CD4-positive, alpha-beta memory T cell (primary cell): ENCODE data around the gene TTC7B. TPM values are rescaled to one million over a fixed set of nuclear protein-coding genes. Genes with fewer than 3 reads are reported as not detected.

ENCODE experiments used
- CTCF ChIA-PET: fragments of 350-600 bp; sonication (Branson Sonifier 250); formaldehyde crosslinking; loops from one replicate; lab custom pipeline; 2021; ENCODE audit warnings: inconsistent platforms; ENCODE audit not compliant: partially characterized antibody; lab: Charles Lee
- POLR2A ChIA-PET: fragments of 350-600 bp; sonication (Branson Sonifier 250); formaldehyde crosslinking; loops from one replicate; lab custom pipeline; 2021; ENCODE audit not compliant: partially characterized antibody; lab: Charles Lee
- DNase-seq, 5 donors: peaks; one replicate each; pipeline versions ENCODE4 v3.0.0 to v3.0.0-alpha.2; 2020 to 2022; ENCODE audit warnings: mixed read lengths in 1 of 5
- H3K27ac ChIP-seq: one replicate; pipeline ENCODE4 v1.7.0; 2013; ENCODE audit warnings: low read depth, low read length
- H3K27me3 ChIP-seq: 2 replicates; pipeline ENCODE4 v1.7.0; 2013; ENCODE audit warnings: mild to moderate bottlenecking, low read length, moderate library complexity; ENCODE audit not compliant: insufficient read depth
- H3K36me3 ChIP-seq: 2 replicates; pipeline ENCODE4 v1.7.0; 2013; ENCODE audit warnings: mild to moderate bottlenecking, low read length, moderate library complexity; ENCODE audit not compliant: insufficient read depth
- H3K4me1 ChIP-seq: 2 replicates; pipeline ENCODE4 v1.7.0; 2013; ENCODE audit warnings: mild to moderate bottlenecking, low read length, moderate library complexity; ENCODE audit not compliant: insufficient read depth
- H3K4me3 ChIP-seq, 2 donors: one replicate each; pipeline ENCODE4 v1.7.0; 2013; ENCODE audit warnings: low read length in 2 of 2, mild to moderate bottlenecking in 1 of 2
- H3K9me3 ChIP-seq, 2 donors: one replicate each; pipeline ENCODE4 v1.7.0; 2013; ENCODE audit warnings: low read length in 2 of 2, control low read depth in 1 of 2; ENCODE audit not compliant: control insufficient read depth in 1 of 2
- H3K27ac Mint-ChIP-seq, 7 donors: one replicate each; pipeline ENCODE4 v1.8.0; 2020 to 2021; ENCODE audit warnings: mixed read lengths in 7 of 7, mild to moderate bottlenecking in 6 of 7, inconsistent platforms in 3 of 7, moderate library complexity in 3 of 7
- H3K27me3 Mint-ChIP-seq, 2 donors: one replicate each; pipeline ENCODE4 v1.8.0; 2020 to 2021; ENCODE audit warnings: mixed read lengths in 2 of 2
- H3K36me3 Mint-ChIP-seq, 2 donors: one replicate each; pipeline ENCODE4 v1.8.0; 2020 to 2021; ENCODE audit warnings: mixed read lengths in 2 of 2, inconsistent platforms in 1 of 2, mild to moderate bottlenecking in 1 of 2
- H3K4me1 Mint-ChIP-seq, 4 donors: one replicate each; pipeline ENCODE4 v1.8.0; 2020 to 2021; ENCODE audit warnings: mixed read lengths in 4 of 4, mild to moderate bottlenecking in 1 of 4
- H3K4me3 Mint-ChIP-seq, 8 donors: one replicate each; pipeline ENCODE4 v1.8.0; 2020 to 2021; ENCODE audit warnings: mixed read lengths in 8 of 8, mild to moderate bottlenecking in 7 of 8, moderate library complexity in 6 of 8, inconsistent platforms in 3 of 8
- H3K9me3 Mint-ChIP-seq, 8 donors: one replicate each; pipeline ENCODE4 v1.8.0; 2020 to 2021; ENCODE audit warnings: mixed read lengths in 8 of 8, mild to moderate bottlenecking in 5 of 8, inconsistent platforms in 3 of 8, moderate library complexity in 1 of 8
- intact Hi-C: fragments of 100-400 bp; cut with micrococcal nuclease; formaldehyde crosslinking; loops from one replicate; pipeline ENCODE4 v1.15.1; 2023
- polyA plus RNA-seq, 2 donors: library from polyadenylated mRNA; unstranded; fragments of 300-500 nt; fragmentation: Illumina TruSeq; gene quantifications; one replicate each; pipeline ENCODE4 v1.2.3, GENCODE V29; 2021
- total RNA-seq, 2 experiments: library from RNA; stranded (reverse); gene quantifications; one replicate each; pipeline ENCODE4 v1.2.3, GENCODE V29; 2021

The TTC7B gene
- total and polyA plus RNA-seq, 4 experiments from 2014 or later, result 0.30 to 1.9 (median 1.5) TPM; not detected in 1

DNA sequence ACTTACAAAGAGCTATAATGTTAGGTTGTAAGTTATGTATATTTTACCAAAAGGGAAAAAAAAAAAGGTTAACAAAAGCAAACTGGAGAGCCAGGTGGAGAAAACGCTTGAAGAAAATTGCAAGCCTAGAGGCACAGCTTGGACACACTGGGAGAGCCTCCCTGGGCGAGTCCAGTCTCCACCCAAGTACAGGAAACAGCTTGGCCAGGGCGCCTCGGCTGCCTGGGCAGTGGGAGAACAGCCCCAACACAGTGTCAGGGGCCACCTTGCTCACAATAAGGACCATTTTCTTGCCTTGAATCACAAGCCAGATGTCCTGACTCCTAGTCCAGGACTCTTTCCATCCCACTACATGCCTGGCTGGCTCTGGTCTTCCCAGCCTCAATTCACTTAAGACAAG is 33.3 kb downstream of the TTC7B start:
- intact Hi-C loops, result no loop called here
- H3K4me3 ChIP-seq, result no peak overlapping the region
- H3K4me1 ChIP-seq, result no peaks in the 10 kb centered on the region
- no peak overlapping the region for H3K27ac Mint-ChIP-seq
- H3K36me3 ChIP-seq, result no peaks in the 10 kb centered on the region
- no peaks in the 10 kb centered on the region for H3K27me3 Mint-ChIP-seq
- no peaks in the 10 kb centered on the region for H3K9me3 Mint-ChIP-seq
- H3K9me3 ChIP-seq, result no peaks in the 10 kb centered on the region
- CTCF ChIA-PET, result no interaction called here
- H3K4me1 Mint-ChIP-seq, result no peaks in the 10 kb centered on the region
- no peak overlapping the region for H3K27ac ChIP-seq
- POLR2A ChIA-PET, result no interaction called here
- no peak for DNase-seq
- no peaks in the 10 kb centered on the region for H3K36me3 Mint-ChIP-seq
- no peak overlapping the region for H3K4me3 Mint-ChIP-seq
- H3K27me3 ChIP-seq, result no peaks in the 10 kb centered on the region

DNA sequence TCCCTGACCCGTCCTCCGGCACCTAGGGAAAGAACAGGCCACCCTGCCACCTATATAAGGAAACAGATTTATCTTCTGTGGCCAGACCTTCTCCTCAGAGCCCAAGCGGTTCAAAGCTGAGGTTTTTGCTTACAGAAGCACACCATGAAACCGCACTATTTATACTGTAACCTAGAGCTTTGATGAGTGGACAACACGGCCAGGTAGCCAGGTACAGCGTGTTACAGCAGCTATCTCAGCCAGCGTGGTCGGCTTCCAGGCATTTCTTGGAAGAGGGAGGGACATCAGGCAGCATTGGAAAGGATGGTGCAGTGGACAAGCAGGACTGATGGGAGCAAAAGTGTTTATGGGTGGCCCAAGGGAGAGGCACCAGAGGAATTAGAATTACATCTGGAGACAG is 34.4 kb downstream of the TTC7B start:
- no peaks in the 10 kb centered on the region for H3K9me3 Mint-ChIP-seq

DNA sequence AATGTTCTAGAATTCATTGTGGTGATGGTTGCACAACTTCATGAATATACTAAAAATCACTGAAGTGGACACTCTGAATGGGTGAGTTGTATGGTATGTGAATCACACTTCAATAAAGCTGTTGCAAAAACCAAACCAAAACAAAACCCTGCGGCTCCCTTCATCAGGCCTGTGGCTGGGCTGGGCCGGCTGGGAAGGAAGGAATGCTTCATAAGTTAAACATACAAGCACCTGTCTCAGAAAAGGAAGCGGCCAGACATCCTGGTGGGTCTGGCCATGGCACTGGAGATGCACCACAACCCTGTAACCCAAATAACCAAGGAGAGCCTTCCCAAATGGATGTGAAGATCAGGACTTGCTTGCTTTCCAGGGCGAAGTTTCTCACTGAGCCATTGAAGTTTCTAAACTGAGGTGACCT is 34.9 kb downstream of the TTC7B start:
- POLR2A ChIA-PET, result no interaction called here
- no peaks in the 10 kb centered on the region for H3K9me3 ChIP-seq

More for the DNA sequence above, 34.4 kb downstream of the TTC7B start:
- intact Hi-C loops, result no loop called here
- no peaks in the 10 kb centered on the region for H3K9me3 ChIP-seq
- H3K27me3 ChIP-seq, result no peaks in the 10 kb centered on the region
- H3K27ac ChIP-seq, result no peak overlapping the region
- no peak overlapping the region for H3K27ac Mint-ChIP-seq
- no peaks in the 10 kb centered on the region for H3K36me3 Mint-ChIP-seq
- no peaks in the 10 kb centered on the region for H3K4me1 ChIP-seq
- no peaks in the 10 kb centered on the region for H3K27me3 Mint-ChIP-seq
- CTCF ChIA-PET, result no interaction called here
- H3K4me3 Mint-ChIP-seq, result peak overlapping the region in 1 of 8 donors; percentile 49
- H3K4me1 Mint-ChIP-seq, result no peaks in the 10 kb centered on the region
- POLR2A ChIA-PET, result no interaction called here
- no peak overlapping the region for H3K4me3 ChIP-seq
- no peaks in the 10 kb centered on the region for H3K36me3 ChIP-seq
- no peak for DNase-seq

DNA sequence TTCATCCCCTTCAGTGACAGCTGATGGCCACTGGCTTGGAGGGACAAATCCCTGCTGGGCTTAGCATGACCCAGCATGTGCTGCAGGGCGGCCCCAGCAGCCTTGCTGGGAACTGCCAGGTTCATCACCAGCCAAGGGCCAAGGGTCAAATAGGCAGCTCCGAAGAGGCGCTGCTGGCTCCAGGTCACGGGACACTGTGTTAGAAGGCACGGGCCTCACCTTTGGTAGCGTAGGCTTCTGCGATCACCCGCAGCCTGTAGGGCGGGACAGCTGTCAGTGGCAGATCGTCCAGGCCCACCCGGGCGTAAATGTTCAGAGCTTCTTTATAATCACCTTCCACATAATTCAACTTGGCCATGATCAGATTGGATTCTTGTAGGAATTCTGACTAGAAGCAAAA is 35.7 kb downstream of the TTC7B start:
- no peak overlapping the region for H3K27ac Mint-ChIP-seq
- DNase-seq, result no peak
- intact Hi-C loops, result no loop called here
- ChIA-PET POLR2A (no interaction called here), CTCF (no interaction called here)
- no peaks in the 10 kb centered on the region for H3K9me3 ChIP-seq
- H3K27ac ChIP-seq, result no peak overlapping the region
- H3K4me3 Mint-ChIP-seq, result no peak overlapping the region
- no peaks in the 10 kb centered on the region for H3K27me3 ChIP-seq
- H3K36me3 Mint-ChIP-seq, result no peaks in the 10 kb centered on the region
- H3K27me3 Mint-ChIP-seq, result no peaks in the 10 kb centered on the region
- H3K9me3 Mint-ChIP-seq, result no peaks in the 10 kb centered on the region
- H3K4me1 Mint-ChIP-seq, result no peaks in the 10 kb centered on the region
- H3K4me3 ChIP-seq, result no peak overlapping the region
- H3K4me1 ChIP-seq, result no peaks in the 10 kb centered on the region
- H3K36me3 ChIP-seq, result no peaks in the 10 kb centered on the region

More for the DNA sequence above, 34.9 kb downstream of the TTC7B start:
- Mint-ChIP-seq H3K27me3 (no peaks in the 10 kb centered on the region), H3K9me3 (no peaks in the 10 kb centered on the region), H3K27ac (no peak overlapping the region), H3K4me3 (no peak overlapping the region), H3K4me1 (no peaks in the 10 kb centered on the region), H3K36me3 (no peaks in the 10 kb centered on the region)
- H3K27me3 ChIP-seq, result no peaks in the 10 kb centered on the region
- intact Hi-C loops, result no loop called here
- H3K36me3 ChIP-seq, result no peaks in the 10 kb centered on the region
- CTCF ChIA-PET, result no interaction called here
- no peak overlapping the region for H3K4me3 ChIP-seq
- no peaks in the 10 kb centered on the region for H3K4me1 ChIP-seq
- no peak overlapping the region for H3K27ac ChIP-seq
- no peak for DNase-seq

DNA sequence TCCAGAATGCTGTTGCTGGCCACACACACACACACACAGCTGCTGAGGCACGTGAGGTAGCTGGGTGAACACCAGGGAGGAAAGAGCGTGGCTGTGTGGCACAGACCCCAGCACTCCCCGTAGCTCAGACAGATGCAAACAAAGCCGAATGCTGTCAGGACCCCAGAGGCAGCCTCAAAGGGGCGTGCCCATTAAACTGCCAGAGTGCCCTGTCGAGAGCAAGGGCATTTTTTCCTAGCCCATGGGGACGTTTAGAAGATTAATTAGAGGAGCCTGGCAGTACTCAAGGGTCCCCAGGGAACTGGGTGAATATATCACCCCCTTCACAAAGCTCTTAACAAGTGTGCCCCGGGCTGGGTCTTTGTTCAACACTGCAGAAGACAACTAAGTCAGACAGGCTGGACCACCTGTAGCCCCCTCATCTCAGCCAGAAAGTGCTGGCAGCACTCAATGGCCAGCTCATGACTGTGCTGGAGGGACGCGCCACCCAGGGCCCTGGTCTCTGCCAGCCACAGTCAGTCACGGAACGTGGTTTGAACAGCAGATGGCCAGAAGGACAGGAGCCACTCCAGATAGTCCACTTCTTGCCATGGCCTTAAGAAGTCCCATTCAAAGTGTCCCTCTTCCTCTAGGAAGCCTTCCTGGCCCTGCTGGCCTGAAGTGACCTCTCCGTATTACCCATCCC is 37.5 kb downstream of the TTC7B start:
- CTCF ChIA-PET, result no interaction called here
- H3K36me3 Mint-ChIP-seq, result no peaks in the 10 kb centered on the region
- no peak overlapping the region for H3K4me3 Mint-ChIP-seq
- H3K4me1 Mint-ChIP-seq, result no peaks in the 10 kb centered on the region
- H3K27me3 Mint-ChIP-seq, result no peaks in the 10 kb centered on the region
- H3K27ac Mint-ChIP-seq, result no peak overlapping the region
- H3K27ac ChIP-seq, result no peak overlapping the region
- no peaks in the 10 kb centered on the region for H3K36me3 ChIP-seq
- no peaks in the 10 kb centered on the region for H3K4me1 ChIP-seq
- no peak overlapping the region for H3K4me3 ChIP-seq
- intact Hi-C loops, result no loop called here
- DNase-seq, result no peak
- H3K9me3 ChIP-seq, result no peaks in the 10 kb centered on the region
- POLR2A ChIA-PET, result no interaction called here
- no peaks in the 10 kb centered on the region for H3K27me3 ChIP-seq
- H3K9me3 Mint-ChIP-seq, result no peaks in the 10 kb centered on the region

DNA sequence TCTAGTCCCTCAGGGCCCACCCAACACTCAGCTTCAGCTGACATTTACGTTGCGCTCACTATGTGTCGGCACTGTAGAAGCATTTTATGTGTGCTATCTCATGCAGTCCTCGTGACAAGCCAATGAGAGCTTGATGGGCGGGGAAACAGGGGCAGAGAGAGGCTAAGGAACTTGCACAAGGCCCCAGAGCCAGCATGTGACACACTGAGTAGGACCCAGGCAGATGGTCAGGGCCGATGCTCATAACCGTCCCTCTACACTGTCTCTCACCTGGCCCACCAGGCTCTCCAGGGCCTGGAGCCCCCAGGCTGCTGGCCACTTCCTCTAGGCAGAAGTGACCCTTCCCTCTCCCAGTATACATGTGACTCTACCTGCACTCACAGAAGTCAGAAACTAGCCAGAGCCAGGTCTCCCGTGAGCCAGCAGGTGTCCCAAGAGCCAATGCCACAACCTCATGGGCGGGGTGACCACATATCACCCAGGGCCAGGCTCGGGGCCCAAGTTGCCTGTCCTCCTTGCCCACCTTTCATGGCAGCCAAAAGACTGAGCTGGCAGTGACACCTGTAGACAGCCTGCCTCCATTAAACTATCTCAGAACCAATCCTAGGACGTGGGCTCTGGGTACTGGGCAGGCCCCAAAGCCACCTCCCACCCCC is 38.3 kb downstream of the TTC7B start:
- H3K9me3 ChIP-seq, result no peaks in the 10 kb centered on the region
- Mint-ChIP-seq H3K4me1 (no peaks in the 10 kb centered on the region), H3K36me3 (no peaks in the 10 kb centered on the region), H3K4me3 (no peak overlapping the region), H3K27me3 (no peaks in the 10 kb centered on the region), H3K9me3 (no peaks in the 10 kb centered on the region), H3K27ac (no peak overlapping the region)
- DNase-seq, result no peak
- H3K27ac ChIP-seq, result no peak overlapping the region
- H3K4me1 ChIP-seq, result no peaks in the 10 kb centered on the region
- no peak overlapping the region for H3K4me3 ChIP-seq
- ChIA-PET POLR2A (no interaction called here), CTCF (no interaction called here)
- no peaks in the 10 kb centered on the region for H3K36me3 ChIP-seq
- intact Hi-C loops, result no loop called here
- no peaks in the 10 kb centered on the region for H3K27me3 ChIP-seq

DNA sequence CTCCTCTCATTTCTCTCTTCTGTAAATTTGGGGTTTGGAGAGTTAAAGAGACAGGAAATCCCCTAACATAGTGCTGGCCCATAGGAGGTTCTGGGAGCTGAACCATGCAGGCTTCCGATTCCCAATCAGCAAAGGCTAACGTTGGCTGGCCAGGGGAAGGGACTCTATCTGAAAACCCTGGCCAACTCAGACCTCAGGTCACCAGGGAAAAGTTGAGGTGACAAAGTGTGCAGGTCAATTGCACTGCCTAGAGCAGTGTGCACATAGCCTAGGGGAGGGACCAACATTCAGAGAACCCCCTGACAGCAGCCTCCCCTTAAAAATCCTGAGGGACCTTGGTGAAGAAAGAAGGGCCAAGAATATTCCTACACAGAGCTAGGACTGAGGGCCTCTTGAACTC is 38.9 kb downstream of the TTC7B start:
- Mint-ChIP-seq H3K4me3 (no peak overlapping the region), H3K9me3 (no peaks in the 10 kb centered on the region), H3K4me1 (no peaks in the 10 kb centered on the region), H3K27ac (no peak overlapping the region), H3K27me3 (no peaks in the 10 kb centered on the region), H3K36me3 (no peaks in the 10 kb centered on the region)
- no peaks in the 10 kb centered on the region for H3K36me3 ChIP-seq
- no peaks in the 10 kb centered on the region for H3K9me3 ChIP-seq
- CTCF ChIA-PET, result interaction anchor here (1.6 kb wide), 1 partner anchor 39 kb away, joined by 3 read pairs; the partner anchor contains the start of gene TTC7B
- DNase-seq, result no peak
- no peaks in the 10 kb centered on the region for H3K4me1 ChIP-seq
- POLR2A ChIA-PET, result no interaction called here
- H3K27ac ChIP-seq, result no peak overlapping the region
- H3K27me3 ChIP-seq, result no peaks in the 10 kb centered on the region
- H3K4me3 ChIP-seq, result no peak overlapping the region
- intact Hi-C loops, result no loop called here
